GM12891 (cell line): ENCODE measurements around the gene PYGM.

Source experiments
- POLR2A ChIP-seq: IDR thresholded peaks from 2 replicates; pipeline ENCODE4 v1.6.1; 2011; ENCODE audit warnings: low read depth, low read length, control low read depth
- POLR2AphosphoS5 ChIP-seq: IDR thresholded peaks from 2 replicates; pipeline ENCODE4 v1.6.1; 2011; ENCODE audit warnings: low read depth, low read length, control low read depth
- POU2F2 ChIP-seq: IDR thresholded peaks from 2 replicates; pipeline ENCODE4 v1.6.1; 2011; ENCODE audit warnings: low read depth, mild to moderate bottlenecking, control low read depth, low read length, moderate library complexity
- SPI1 ChIP-seq: IDR thresholded peaks from 2 replicates; pipeline ENCODE4 v1.6.1; 2011; ENCODE audit warnings: low read depth, low read length, control low read depth
- TAF1 ChIP-seq: IDR thresholded peaks from 2 replicates; pipeline ENCODE4 v1.6.1; 2011; ENCODE audit warnings: low read depth, low read length, control low read depth

DNA sequence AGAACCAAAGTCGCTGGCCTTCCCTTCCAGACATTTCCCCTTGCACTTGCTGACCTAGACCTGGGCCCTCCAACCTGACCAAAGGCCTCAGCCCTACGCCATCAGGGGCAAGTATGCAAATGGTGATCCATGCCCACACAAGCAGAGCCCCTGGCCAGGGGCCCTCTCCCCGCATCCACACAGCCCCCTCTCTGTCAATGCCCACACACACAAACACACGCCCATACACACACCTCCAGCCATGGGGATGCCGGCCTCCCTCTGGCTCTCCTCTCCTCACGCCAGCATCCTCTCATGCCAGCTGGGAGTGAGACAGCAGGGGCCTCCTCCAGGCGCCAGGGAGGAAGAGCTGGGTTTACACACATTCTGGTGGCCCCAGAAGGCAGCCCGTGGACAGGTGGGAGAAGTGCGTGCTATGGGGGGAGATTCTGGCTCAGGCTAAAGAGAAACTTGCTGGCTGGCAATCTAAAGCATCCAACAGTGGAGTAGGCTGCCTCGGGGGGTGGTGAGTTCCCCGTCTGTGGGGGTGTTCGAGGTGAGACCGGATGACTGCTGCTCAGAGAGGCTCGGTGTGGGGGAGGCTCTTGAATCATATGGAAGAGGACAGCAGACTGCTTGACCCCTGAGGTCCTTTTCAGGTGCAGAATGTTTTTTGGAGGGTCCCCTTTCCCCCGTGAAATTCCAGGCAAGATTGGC lies 41.5 kb downstream of the PYGM start:
- TF ChIP-seq POLR2A (no peak), POLR2AphosphoS5 (no peak), TAF1 (no peak), POU2F2 (0 out of 2 replicates have a peak, but pooled peaks have one; percentile 13), SPI1 (no peak)
